NCI-H187 treated with DMSO at 0.1 percent for 48 hours (cell line): Measurements from ENCODE around the gene TPD52L3.

Experiments
- DNase-seq: peaks from one replicate; lab custom pipeline; 2025; lab: John Stamatoyannopoulos, UW

TPD52L3 gene

DNA sequence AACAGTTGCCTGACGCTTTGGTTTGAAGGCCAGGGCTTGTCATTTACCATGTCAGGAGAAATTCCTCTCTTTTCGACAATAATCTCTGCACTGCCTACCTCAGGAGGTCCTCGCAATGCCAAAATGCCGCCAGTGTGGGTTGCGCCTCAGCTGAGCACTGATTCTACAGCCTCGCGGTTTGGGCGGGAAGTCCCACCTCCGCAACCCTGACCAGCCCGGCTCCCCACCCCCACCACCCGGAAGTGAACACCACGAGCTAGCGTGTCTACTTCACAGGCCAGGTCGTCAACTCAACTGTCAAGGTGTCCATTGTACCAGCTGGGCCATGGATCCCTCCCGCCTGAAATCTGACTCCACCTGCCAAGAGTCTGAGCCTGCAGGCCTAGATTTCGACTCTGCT lies at the start of gene TPD52L3:
Gene TPD52L3, plus strand, starts transcription at position 273 of the 400 bp plus-strand sequence. CDS start 221 bp downstream, outside the sequence.
- DNase-seq = no peak

DNA sequence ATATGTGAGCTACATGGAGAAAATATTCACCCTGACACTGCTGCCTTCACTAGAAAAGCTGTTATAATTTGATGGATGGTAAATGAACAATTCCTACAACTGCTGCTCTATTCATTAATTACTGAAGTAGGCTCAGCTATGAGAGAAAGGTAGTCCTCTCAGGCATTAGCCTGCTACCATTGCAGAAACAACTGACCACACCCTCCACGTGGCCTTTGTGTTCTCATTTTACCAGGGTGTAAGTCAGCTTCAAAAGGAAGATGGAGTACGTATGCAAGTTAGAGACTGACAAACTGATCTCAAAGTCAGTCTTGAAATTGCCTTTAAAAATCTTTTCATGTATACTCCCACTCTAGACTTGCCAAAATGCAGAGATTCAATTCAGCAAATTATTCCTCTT lies 26.3 kb upstream of the TPD52L3 start:
- no peak for DNase-seq

DNA sequence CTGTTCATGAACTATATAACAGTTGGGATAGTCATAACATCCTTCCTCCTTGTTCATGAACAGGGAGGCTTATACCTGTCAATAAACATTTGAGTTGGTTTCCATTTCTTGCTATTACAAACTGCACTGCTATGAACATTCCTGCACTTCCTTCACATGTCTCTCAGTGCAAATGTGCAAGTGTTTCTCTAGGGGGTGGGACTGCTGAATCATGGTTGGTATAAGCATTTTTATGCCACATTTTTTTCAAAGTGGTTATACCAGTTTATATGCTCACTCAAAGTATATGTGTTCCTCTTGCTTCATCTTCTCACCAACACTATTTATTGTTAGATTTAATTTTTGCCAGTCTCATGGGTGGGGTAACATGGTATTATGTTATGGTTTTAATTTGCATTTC lies 25.8 kb upstream of the TPD52L3 start:
- DNase-seq = no peak

DNA sequence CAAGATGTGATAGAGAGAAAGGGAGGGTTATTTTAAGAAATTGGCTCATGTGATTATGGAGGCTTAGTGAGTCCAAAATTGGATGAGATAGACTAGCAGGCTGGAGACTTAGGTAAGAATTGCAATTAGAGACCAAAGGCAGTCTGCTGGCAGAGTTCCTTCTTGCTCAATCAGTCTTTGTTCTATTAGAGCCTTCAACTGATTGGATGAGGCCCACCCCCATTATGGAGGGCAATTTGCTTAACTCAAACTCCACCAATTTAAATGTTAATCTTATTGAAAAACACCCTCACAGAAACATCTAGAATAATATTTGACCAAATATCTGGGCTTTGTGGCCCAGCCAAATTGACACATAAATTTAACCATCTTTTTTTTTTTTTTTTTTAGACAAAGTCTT lies 23.9 kb upstream of the TPD52L3 start:
- DNase-seq = no peak

DNA sequence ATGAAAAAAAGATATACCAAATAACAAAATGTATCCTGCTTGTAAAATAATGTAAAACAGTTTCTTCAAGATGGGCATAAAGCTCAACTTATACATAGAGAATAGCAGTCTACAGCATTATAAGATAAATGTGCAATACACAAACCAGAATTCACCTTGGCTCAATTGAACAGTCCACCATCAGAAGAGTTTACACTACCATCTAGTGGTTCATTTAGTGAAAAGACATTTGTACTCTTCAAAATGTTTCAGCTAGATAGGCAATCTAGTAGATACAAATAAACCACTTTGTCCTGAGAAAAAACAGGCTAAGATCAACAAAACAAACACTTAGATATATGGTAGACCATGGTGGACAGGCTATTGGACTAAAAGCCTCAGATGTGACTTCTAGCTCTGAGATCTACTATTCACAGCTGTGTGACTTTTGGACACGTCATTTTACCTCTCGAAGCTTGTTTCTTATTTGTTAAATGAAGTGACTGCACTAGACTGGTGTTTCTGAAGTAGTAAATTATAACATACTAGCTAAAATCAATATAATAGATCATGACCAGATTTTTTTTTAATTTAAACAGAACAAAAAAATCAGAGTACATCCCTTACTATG lies 22.1 kb upstream of the TPD52L3 start:
- no peak for DNase-seq

DNA sequence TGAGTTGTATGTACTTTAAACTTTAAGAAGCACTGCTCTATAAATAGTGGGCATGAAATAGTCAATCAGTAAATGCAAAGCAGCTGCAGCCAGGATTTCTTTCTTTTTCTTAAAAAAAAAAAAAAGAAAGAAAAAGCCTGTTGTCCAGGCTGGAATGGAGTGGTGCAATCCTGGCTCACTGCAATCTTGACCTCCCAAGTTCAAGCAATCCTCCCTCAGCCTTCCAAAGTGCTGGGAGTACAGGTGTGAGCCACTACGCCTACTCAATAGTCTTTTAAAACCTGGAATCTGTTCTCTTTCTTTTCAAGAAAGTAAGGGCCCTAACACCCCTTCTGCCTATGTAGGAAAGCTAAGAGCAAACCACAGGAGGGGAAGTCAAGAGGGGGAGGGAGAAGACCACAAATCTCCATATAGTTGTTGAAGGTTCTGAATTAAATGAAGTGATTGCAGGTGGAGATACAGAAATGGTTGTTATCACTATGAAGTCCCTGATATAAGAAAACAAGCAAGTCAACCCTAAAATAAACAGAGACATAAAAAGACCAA lies 20.6 kb upstream of the TPD52L3 start:
- no peak for DNase-seq

DNA sequence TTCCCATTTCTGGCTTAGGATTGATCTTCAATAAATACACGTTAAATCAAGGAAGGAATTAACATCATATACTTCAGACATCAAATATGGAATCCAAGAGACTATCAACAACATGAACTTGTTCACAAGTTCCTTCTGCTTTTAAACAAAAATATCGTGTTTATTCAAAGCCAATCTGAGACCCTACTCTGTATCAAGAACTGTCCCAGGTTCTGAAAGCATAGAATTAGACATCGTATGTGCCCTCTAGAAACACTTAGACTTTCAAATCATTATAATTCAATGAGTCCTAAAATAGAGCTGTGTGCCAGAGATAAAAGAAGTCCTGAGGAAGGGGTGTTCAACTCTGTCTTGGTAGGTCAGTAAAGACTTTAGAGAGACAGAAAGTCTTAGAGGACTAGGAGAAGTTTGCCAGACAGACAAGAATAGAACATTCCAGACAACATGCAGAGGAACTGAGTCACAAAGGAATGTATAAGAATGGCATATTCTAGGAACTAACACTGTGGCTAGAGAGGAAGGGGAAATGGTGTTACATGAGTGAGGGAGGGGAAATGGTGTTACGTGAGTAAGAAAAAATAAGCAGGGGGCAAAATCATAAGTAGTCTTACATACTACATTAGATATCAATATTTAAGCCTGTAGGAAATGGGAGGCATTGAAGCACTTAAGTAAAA lies 2.9 kb downstream of the TPD52L3 start:
- DNase-seq = no peak

DNA sequence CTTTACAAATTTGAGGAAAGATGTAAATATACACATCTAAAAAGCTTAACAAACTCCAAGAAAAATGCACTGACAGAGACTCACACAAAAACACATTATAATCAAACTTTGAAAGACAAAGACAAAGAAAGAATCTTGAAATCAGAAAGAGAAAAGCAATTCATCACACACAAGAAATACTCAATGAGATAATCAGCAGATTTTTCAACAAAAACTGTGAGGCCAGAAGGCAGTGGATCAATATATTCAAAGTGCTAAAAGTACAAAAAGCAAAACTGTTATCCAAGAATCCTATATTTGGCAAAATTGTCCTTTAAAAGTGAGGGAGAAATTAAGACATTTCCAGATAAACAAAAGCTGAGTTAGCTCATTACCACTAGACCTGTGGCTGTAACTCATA lies 6.1 kb downstream of the TPD52L3 start:
- no peak for DNase-seq

DNA sequence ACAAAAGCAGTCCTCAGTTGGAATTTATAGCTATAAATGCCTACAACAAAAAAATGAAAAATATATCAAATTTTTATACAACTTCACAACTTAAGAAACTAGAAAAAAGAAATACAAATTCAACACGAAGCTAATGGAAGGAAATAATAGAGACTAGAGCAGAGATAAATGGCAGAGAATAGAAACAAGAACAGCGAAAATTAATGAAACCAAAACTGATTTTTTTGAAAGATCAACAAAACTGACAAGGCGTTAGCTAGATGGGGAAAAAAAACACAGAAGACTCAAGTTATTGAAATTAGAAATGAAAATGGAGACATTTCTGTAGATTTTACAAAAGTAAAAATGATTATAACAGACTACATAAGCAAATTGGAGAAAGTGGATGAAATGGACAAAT lies 20.6 kb downstream of the TPD52L3 start:
- DNase-seq = no peak

DNA sequence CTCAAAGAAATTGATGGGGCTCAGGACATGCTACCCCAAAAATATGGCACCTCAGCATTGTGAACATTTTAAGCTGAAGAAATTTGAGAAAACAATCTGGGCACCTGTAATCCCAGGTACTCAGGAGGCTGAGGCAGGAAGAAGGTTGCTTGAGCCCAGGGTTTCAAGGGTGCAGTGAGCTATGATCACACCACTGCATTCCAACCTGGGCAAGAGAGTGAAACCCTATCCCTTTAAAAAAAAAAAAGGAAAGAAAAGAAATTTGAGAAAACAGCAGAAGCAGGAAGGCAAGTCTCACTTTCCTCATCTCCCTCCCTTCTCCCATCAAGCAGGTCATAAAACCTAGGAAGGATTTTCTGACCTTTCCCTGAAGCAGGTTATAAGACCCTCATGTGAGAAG lies 23.6 kb downstream of the TPD52L3 start:
- DNase-seq = no peak

DNA sequence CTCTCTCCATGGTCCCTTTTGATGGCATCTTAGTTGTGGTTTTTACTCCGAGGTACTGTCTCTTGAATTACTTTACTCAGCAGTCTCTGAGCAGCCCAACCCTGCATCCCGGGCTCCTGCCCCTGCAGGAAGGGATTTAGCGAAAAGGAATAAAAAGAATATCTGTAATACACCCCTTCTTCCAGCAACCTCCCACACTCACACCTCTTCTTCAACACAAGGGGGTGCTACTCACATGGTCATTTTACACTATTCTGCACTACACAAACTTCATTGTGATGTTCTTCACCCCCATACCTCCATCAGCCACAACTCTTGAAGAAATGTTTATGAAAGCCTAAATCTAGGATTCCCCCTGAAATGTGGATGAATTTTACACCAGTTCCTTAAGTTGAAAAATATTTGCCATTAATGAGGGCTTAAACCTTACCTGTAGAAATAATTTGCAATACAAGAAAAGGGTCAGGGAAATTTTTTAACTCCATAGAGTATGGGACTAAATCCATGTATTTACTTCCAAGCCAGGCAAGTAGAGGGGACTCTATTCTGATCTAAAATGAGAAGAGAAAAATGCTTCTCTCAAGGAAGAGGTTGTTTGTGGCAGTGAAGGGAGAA lies 26.0 kb downstream of the TPD52L3 start:
- DNase-seq = no peak

DNA sequence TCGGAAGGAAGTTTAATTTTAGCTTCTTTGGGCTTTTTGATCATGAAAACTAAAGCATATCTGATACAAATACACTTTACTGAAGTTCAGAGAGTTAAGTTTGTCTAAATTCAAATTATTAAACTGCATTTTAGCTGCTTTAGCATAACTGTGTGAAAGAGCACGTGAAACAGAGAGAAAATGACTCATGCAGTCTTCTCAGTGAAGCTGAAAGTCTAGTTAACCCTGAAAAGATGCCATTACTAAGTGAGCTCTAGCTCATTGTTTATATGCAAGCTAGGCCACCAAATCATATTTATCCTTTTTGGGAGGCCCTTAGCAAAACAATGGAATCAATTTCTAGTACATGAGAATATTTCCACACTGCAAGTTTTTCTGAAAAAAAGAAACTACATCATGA lies 27.6 kb downstream of the TPD52L3 start:
- DNase-seq = no peak

DNA sequence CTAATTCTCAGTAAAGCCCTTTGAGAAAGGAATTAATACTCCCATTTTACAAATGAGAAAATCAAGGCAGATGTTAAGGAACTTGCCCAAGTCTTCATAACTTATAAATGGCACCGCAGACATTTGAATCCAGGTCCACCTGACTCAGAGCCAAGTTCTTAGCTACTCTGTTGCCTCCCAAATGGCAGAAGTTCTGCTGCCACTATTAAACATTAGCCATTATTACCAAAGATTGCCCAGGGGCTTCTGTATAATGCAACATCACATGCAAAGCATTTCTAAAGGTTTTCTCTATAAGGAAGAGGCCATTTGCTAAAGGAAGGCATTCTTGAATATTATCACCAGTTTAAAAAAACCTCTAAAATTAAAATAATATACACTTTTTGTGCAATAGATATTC lies 28.3 kb downstream of the TPD52L3 start:
- no peak for DNase-seq

DNA sequence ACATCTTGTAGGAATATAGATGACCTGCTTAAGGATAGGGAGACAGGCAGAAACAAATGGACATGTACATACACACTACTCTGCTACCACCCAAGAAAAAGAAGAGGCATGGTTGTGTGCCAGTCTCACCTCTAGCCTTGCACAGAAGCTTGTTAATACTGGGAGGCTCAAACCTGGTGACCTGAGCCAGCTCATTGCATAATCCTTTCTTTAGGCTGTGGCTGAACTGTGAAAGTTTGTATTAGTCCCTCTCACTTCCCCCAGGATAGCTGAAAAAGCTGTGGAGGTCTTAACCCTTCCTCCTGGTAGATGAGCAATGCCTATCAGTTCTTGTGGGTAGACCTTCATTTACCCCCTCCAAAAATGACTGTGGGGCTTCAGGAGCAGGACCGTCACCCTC lies 28.7 kb downstream of the TPD52L3 start:
- DNase-seq = no peak

DNA sequence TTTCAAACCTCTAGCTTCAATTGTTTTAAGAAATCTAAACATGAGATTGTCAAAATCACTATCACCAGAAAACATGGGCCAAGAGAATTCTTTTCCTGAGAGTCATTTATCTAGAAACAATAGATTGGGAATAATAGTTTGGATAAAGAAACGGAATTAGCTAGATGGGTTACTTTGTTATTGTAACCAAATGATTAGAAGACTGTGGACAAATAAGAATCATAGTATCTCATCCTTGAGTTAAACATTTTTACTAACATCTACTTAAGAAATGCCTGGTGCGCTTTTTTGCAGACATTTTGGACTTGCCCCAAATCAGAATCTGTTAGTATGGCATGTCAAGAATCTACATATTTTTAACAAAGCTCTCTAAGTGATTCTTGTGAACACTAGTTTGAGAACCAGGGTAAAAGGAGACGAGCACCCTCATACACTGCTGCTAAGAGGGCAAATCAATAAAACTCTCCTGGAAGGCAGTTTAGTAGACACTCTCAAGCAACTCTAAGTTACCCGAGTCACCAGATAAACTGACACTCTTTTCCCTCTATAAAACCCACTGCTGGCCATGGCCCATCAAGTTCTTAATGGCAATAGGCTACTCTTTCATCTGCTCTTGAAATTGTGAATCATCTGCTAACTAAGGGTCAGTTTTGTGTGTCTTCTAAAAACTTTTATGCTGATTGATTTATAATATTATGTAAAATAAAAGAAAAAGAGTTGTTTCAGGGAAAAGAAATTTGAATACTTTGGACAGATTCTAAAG lies 39.1 kb downstream of the TPD52L3 start:
- DNase-seq = no peak

DNA sequence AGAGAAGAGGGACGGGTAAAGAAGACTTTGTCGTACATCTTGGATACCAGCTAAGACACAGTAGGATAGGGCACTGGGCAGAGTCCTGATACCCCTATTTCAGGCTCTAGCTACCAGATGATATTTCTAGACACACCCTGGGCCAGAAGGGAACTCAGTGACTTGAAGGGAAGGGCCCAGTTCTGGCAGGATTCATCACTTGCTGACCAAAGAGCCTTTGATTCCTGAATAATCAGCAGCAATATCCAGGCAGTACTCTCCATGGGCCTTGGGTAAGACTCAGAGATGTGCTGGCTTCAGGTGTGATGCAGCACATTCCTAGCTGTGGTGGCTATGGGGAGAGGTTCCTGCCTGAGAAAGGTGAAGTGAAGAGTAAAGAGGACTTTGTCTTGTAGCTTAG lies 40.7 kb downstream of the TPD52L3 start:
- DNase-seq = no peak
